Measurements from ENCODE around the gene GTF3C1. TPM values are rescaled to one million over a fixed set of nuclear protein-coding genes. Genes with fewer than 3 reads are reported as not detected.
"Not testable (repeated sequence)": the region's sequence is repeated elsewhere in the genome, so short reads cannot be mapped to it uniquely, and the experiment has no call there.

The GTF3C1 gene
- total and polyA plus RNA-seq, 4 donors, result 15.3 to 28.0 (median 22.2) TPM

DNA sequence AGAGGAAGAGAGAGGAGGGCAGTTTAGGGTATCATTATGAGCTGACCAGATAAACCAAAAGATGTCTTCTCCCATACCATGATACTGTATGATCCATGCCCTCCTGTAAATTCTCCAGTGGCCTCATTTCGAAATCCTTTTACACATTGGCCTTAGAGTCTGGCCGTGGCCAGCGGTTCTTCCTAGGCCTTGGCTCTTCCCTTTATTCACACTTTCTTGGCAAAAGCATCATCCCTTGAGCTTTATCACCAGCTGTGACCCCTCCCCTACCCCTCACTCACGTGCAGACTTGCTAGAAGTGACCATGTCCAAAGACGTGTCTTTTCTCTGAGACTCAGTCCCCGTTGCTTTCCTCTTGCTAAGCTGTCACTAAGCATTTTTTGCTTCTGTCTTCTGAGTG is 23.0 kb upstream of the GTF3C1 start (continued):
- no peak for TF ChIP-seq GABPA (IDR thresholded peaks at IDR 0.05 in 1 of 2, conservative IDR thresholded peaks at IDR 0.05 in 1 of 2)
- TF ChIP-seq, protein P1, sequence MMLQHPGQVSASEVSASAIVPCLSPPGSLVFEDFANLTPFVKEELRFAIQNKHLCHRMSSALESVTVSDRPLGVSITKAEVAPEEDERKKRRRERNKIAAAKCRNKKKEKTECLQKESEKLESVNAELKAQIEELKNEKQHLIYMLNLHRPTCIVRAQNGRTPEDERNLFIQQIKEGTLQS (IDR thresholded peaks at IDR 0.05), result no peak
- TF ChIP-seq NR2F2 (IDR thresholded peaks at IDR 0.05), result no peak
- no peak for TF ChIP-seq EGR1 (IDR thresholded peaks at IDR 0.05; ENCODE audit: low read depth in 2 of 2)
- TF ChIP-seq ZBTB33 (IDR thresholded peaks at IDR 0.05), result no peak
- no peak for TF ChIP-seq HNF4G (IDR thresholded peaks at IDR 0.05)
- TF ChIP-seq FOXA1 (IDR thresholded peaks at IDR 0.05), result no peak

DNA sequence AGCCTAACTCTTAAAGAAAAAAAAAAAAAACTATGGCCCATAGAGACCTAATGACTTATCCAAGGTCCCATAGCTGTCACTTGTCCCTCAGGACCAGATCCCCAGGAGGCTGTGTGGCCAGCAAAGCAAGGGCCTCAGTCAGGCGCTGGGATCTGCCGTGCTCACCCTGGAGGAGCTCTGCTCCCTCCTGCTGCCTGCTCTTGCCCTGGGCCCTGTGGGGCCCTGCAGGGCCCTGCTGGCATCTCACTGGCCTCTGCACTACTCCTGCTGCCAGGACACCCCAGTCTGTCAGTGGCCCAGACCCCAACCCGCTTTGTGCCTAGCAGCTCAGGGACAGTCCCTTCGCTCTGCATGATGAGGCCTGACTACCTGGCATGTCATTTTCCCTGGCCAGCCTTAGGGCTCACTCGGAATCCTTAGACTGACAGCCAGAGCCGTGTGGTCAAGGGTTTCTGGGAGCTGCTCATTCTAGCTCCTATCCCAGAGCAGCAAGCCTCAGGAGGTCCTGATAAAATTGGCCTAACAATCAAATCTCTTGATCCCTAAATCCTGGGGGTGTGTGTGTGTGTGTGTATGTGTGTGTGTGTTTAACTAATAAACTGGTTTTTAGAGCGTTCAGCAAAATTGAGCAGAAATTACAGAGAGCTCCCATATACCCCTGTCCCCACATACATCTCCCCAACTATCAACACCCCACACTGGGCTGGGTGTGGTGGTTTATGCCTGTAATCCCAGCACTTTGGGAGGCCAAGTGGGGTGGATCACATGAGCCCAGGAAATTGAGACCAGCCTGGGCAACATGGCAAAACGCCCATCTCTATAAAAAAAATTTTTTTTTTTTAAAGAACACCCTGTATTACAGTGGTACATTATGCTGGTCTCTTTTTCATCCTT is 22.0 kb upstream of the GTF3C1 start:
- Histone ChIP-seq H3K27me3 (ENCODE audit: control insufficient read depth in 4 of 4, insufficient read depth in 4 of 4, low read length in 3 of 4) (no peaks in the 10 kb centered on the region), H3K4me3 (ENCODE audit: low read depth in 1 of 3, low read length in 3 of 3) (no peak overlapping the region), H3K36me3 (ENCODE audit: control insufficient read depth in 4 of 4, insufficient read depth in 3 of 4, low read depth in 1 of 4, low read length in 3 of 4) (no peaks in the 10 kb centered on the region), H3K27ac (ENCODE audit: low read depth in 1 of 2, low read length in 2 of 2) (no peak overlapping the region), H3K9me3 (ENCODE audit: control insufficient read depth in 4 of 4, low read length in 3 of 4) (no peaks in the 10 kb centered on the region), H3K4me1 (ENCODE audit: control insufficient read depth in 4 of 4, insufficient read depth in 4 of 4, low read length in 3 of 4) (no peaks in the 10 kb centered on the region), H3K9ac (ENCODE audit: low read depth in 1 of 2, low read length in 2 of 2) (no peak overlapping the region)
- DNase-seq (ENCODE audit: low spot score), result no peak
- TF ChIP-seq, protein P1 (IDR thresholded peaks at IDR 0.05), result no peak
- TF ChIP-seq FOXA1 (IDR thresholded peaks at IDR 0.05), result no peak
- no peak for TF ChIP-seq GABPA (IDR thresholded peaks at IDR 0.05 in 1 of 2, conservative IDR thresholded peaks at IDR 0.05 in 1 of 2)
- no peak for TF ChIP-seq HNF4G (IDR thresholded peaks at IDR 0.05)
- TF ChIP-seq RXRA (IDR thresholded peaks at IDR 0.05), result no peak
- no peak for TF ChIP-seq RAD21 (IDR thresholded peaks at IDR 0.05)
- no peak for TF ChIP-seq JUND (IDR thresholded peaks at IDR 0.05)
- WGBS, result 95% methylated on average over 8 of the region's 8 CpGs

DNA sequence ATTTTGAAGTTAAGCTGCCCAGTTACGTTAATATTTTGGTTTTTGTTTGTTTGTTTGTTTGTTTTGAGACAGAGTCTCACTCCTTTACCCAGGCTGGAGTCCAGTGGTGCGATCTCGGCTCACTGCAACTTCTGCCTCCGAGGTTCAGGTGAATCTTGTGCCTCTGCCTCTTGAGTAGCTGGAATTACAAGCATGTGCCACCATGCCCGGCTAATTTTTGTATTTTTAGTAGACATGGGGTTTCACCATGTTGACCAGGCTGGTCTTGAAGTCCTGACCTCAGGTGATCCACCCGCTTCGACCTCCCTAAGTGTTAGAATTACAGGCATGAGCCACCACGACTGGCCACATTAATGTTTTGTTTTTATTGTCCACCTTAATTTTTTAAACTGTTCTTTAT is 21.3 kb upstream of the GTF3C1 start:
- WGBS, result 98% methylated on average over 8 of the region's 8 CpGs
- H3K4me1 ChIP-seq (ENCODE audit: control insufficient read depth in 4 of 4, insufficient read depth in 4 of 4, low read length in 3 of 4); H3K36me3 ChIP-seq (ENCODE audit: control insufficient read depth in 4 of 4, insufficient read depth in 3 of 4, low read depth in 1 of 4, low read length in 3 of 4): not testable (repeated sequence)

DNA sequence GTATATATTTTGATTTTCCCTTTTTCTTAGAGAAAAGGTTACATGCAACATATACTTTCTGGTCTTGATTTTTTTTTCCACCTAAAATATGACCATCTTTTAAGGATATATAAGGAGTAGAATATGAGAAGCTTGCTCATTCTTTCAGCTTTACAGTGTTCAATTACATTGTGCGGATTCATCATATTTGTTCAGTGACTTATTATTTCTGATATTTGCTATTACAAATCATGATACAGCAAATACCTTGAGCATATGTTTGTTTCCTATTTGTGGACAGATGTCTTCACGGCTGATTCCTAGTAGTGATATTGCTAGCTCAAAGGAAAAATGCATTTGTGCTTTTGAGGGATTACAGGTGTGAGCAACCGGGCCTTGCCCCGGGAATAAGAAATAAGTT is 18.4 kb upstream of the GTF3C1 start:
- Histone ChIP-seq H3K9me3 (ENCODE audit: control insufficient read depth in 4 of 4, low read length in 3 of 4) (no peaks in the 10 kb centered on the region), H3K4me1 (ENCODE audit: control insufficient read depth in 4 of 4, insufficient read depth in 4 of 4, low read length in 3 of 4) (no peaks in the 10 kb centered on the region), H3K27ac (ENCODE audit: low read depth in 1 of 2, low read length in 2 of 2) (no peak overlapping the region), H3K36me3 (ENCODE audit: control insufficient read depth in 4 of 4, insufficient read depth in 3 of 4, low read depth in 1 of 4, low read length in 3 of 4) (no peaks in the 10 kb centered on the region), H3K27me3 (ENCODE audit: control insufficient read depth in 4 of 4, insufficient read depth in 4 of 4, low read length in 3 of 4) (no peaks in the 10 kb centered on the region), H3K9ac (ENCODE audit: low read depth in 1 of 2, low read length in 2 of 2) (no peak overlapping the region), H3K4me3 (ENCODE audit: low read depth in 1 of 3, low read length in 3 of 3) (no peak overlapping the region)
- no peak for DNase-seq (ENCODE audit: low spot score)
- 97% methylated on average over 4 of the region's 4 CpGs for WGBS
- no peak for TF ChIP-seq HNF4A (conservative IDR thresholded peaks at IDR 0.05)
- no peak for TF ChIP-seq YY1 (IDR thresholded peaks at IDR 0.05)
- TF ChIP-seq FOXA2 (IDR thresholded peaks at IDR 0.05), result no peak

More for the DNA sequence above, 21.3 kb upstream of the GTF3C1 start:
- H3K9ac ChIP-seq (ENCODE audit: low read depth in 1 of 2, low read length in 2 of 2); H3K4me3 ChIP-seq (ENCODE audit: low read depth in 1 of 3, low read length in 3 of 3); H3K27ac ChIP-seq (ENCODE audit: low read depth in 1 of 2, low read length in 2 of 2); H3K27me3 ChIP-seq (ENCODE audit: control insufficient read depth in 4 of 4, insufficient read depth in 4 of 4, low read length in 3 of 4); DNase-seq (ENCODE audit: low spot score); H3K9me3 ChIP-seq (ENCODE audit: control insufficient read depth in 4 of 4, low read length in 3 of 4): not testable (repeated sequence)

Data from liver (tissue), 9 donors.